PFSK-1 (cell line): ENCODE data around the gene MAP2K6.

Source experiments
- FOXP2 ChIP-seq: optimal IDR thresholded peaks from 2 replicates; pipeline ENCODE3; 2011; ENCODE audit warnings: borderline replicate concordance, control low read depth, inconsistent platforms; ENCODE audit not compliant: insufficient read depth; ENCODE audit errors: extremely low read length, extremely low read depth
- POLR2AphosphoS5 ChIP-seq: IDR thresholded peaks from 2 replicates; pipeline ENCODE4 v1.6.1; 2012; ENCODE audit warnings: low read depth, mild to moderate bottlenecking, control low read depth, low read length, moderate library complexity
- SIN3A ChIP-seq: IDR thresholded peaks from 2 replicates; pipeline ENCODE4 v1.6.1; 2012; ENCODE audit warnings: mild to moderate bottlenecking, low read length, moderate library complexity, borderline replicate concordance; ENCODE audit not compliant: insufficient read depth
- TAF1 ChIP-seq: IDR thresholded peaks from 2 replicates; pipeline ENCODE4 v1.6.1; 2012; ENCODE audit warnings: low read length, control low read depth, borderline replicate concordance; ENCODE audit not compliant: insufficient read depth
- TF ChIP-seq, protein P1 (sequence below), 2 experiments: IDR thresholded peaks; 2 replicates each; pipeline versions ENCODE4 v1.6.1 to v1.8.0; 2011 to 2012; ENCODE audit warnings: low read depth in 2 of 2, low read length in 2 of 2, control low read depth in 1 of 2, inconsistent platforms in 1 of 2, mild to moderate bottlenecking in 1 of 2, moderate library complexity in 1 of 2; ENCODE audit not compliant: insufficient read depth in 1 of 2

DNA sequence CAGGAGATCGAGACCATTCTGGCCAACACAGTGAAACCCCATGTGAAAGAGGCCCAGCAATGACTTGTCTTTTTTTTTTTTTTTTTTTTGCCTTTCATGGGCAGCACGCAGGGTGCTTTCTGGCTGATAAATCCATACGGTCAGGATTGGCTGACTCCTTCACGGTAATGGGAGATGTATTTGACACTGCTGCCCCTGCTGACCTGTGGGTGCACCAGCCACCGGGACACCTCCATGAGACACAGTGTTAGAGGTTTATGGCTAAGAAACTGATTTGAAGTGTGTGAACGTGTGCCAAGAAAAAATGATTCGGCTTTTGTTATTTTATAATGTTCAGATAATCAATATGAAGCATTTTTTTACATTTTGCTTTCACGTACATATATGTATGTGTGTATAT, 48.4 kb downstream of the MAP2K6 start:
- TF ChIP-seq TAF1 (no peak), POLR2AphosphoS5 (no peak), SIN3A (no peak), FOXP2 (no peak)
- TF ChIP-seq, protein P1, sequence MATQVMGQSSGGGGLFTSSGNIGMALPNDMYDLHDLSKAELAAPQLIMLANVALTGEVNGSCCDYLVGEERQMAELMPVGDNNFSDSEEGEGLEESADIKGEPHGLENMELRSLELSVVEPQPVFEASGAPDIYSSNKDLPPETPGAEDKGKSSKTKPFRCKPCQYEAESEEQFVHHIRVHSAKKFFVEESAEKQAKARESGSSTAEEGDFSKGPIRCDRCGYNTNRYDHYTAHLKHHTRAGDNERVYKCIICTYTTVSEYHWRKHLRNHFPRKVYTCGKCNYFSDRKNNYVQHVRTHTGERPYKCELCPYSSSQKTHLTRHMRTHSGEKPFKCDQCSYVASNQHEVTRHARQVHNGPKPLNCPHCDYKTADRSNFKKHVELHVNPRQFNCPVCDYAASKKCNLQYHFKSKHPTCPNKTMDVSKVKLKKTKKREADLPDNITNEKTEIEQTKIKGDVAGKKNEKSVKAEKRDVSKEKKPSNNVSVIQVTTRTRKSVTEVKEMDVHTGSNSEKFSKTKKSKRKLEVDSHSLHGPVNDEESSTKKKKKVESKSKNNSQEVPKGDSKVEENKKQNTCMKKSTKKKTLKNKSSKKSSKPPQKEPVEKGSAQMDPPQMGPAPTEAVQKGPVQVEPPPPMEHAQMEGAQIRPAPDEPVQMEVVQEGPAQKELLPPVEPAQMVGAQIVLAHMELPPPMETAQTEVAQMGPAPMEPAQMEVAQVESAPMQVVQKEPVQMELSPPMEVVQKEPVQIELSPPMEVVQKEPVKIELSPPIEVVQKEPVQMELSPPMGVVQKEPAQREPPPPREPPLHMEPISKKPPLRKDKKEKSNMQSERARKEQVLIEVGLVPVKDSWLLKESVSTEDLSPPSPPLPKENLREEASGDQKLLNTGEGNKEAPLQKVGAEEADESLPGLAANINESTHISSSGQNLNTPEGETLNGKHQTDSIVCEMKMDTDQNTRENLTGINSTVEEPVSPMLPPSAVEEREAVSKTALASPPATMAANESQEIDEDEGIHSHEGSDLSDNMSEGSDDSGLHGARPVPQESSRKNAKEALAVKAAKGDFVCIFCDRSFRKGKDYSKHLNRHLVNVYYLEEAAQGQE (IDR thresholded peaks at IDR 0.05; ENCODE audit: insufficient read depth in 1 of 2, low read depth in 2 of 2, low read length in 2 of 2), result no peak
